ENCODE results near the gene GHRL.

DNA sequence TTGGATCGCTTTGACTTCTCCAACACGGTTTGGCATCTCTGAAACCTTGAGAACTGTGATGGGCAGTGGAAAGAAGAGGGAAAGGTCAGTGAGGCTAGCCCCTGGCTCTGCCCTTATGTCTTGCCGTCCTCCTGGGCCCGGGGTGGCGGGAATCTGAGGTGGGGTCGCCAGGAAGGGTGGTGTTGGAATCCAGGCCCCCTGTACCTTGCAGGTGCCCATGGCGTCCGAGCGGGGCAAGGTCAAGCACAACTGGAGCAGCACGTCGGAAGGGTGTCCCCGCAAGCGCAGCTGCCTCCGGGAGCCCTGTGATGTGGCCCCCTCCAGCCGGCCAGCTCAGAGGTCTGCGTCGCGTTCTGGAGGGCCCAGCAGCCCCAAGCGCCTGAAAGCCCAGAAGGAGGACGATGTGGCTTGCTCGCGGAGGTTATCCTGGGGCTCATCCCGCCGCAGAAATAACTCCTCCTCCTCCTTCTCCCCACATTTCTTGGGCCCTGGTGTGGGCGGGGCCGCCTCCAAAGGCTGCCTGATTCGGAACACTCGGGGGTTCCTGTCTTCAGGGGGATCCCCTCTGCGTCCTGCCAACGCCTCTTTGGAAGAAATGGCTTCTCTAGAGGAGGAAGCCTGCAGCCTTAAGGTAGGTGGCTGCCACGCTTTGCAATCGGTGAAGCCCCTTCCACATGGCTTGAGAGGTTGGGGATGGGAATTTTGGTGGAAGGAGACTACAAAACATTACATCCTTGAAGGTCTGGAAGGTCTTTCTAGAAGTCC, 43.6 kb downstream of the GHRL start:
- no peak for TF ChIP-seq POLR2A (IDR thresholded peaks at IDR 0.05)
- TF ChIP-seq, protein P1, sequence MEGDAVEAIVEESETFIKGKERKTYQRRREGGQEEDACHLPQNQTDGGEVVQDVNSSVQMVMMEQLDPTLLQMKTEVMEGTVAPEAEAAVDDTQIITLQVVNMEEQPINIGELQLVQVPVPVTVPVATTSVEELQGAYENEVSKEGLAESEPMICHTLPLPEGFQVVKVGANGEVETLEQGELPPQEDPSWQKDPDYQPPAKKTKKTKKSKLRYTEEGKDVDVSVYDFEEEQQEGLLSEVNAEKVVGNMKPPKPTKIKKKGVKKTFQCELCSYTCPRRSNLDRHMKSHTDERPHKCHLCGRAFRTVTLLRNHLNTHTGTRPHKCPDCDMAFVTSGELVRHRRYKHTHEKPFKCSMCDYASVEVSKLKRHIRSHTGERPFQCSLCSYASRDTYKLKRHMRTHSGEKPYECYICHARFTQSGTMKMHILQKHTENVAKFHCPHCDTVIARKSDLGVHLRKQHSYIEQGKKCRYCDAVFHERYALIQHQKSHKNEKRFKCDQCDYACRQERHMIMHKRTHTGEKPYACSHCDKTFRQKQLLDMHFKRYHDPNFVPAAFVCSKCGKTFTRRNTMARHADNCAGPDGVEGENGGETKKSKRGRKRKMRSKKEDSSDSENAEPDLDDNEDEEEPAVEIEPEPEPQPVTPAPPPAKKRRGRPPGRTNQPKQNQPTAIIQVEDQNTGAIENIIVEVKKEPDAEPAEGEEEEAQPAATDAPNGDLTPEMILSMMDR (IDR thresholded peaks at IDR 0.05) = no peak

All from esophagus squamous epithelium (tissue), 4 donors.